Endothelial cell of umbilical vein (primary cell): ENCODE measurements around the gene DNAJC12. TPM values are rescaled to one million over a fixed set of nuclear protein-coding genes. Genes with fewer than 3 reads are reported as not detected.

Experiments
- BruUV-seq: library from RNA; stranded (reverse); fragments of 400-500 nt; replicated peaks from 2 replicates; lab custom pipeline; 2021; lab: Mats Ljungman, UMichigan
- CTCF ChIA-PET: fragments of 300-600, 350-600 bp; sonication (Branson Sonifier 250); formaldehyde crosslinking; loops from one replicate; lab custom pipeline; 2021; ENCODE audit warnings: antibody characterized with exemption, inconsistent platforms; lab: Charles Lee
- POLR2A ChIA-PET: fragments of 300-600, 350-600 bp; sonication (Branson Sonifier 250); formaldehyde crosslinking; loops from one replicate; lab custom pipeline; 2021; ENCODE audit warnings: antibody characterized with exemption, inconsistent platforms; lab: Charles Lee
- DNase-seq: peaks from one replicate; pipeline ENCODE4 v3.0.0-alpha.2; 2011; ENCODE audit warnings: low read depth, low spot score
- FAIRE-seq: peaks from 2 replicates; lab custom pipeline; 2011; peaks lifted over from hg19 to GRCh38; lab: Jason Lieb, UNC
- H2AFZ ChIP-seq: 2 replicates; pipeline ENCODE4 v1.6.0; 2012; ENCODE audit warnings: low read depth, low read length, control low read depth, inconsistent platforms
- H3K27ac ChIP-seq: 2 replicates; pipeline ENCODE4 v1.5.1; 2011; ENCODE audit warnings: low read depth, mild to moderate bottlenecking, control low read depth, low read length, moderate library complexity; ENCODE audit not compliant: insufficient read depth
- H3K27me3 ChIP-seq, 2 experiments: 2 replicates each; pipeline versions ENCODE4 v1.6.0 to v1.6.1; 2011; ENCODE audit warnings: low read length in 2 of 2, mixed read lengths in 1 of 2; ENCODE audit not compliant: control insufficient read depth in 2 of 2, insufficient read depth in 2 of 2
- H3K36me3 ChIP-seq, 2 experiments: 2 replicates in 1 of 2; 3 replicates in 1 of 2; pipeline ENCODE4 v1.5.1; 2011; ENCODE audit warnings: low read length in 2 of 2, mild to moderate bottlenecking in 1 of 2, moderate library complexity in 1 of 2; ENCODE audit not compliant: control insufficient read depth in 2 of 2, insufficient read depth in 2 of 2; ENCODE audit errors: extremely low read depth in 1 of 2
- H3K4me1 ChIP-seq: 3 replicates; pipeline ENCODE4 v1.5.1; 2011; ENCODE audit warnings: mild to moderate bottlenecking, low read length; ENCODE audit not compliant: control insufficient read depth, insufficient read depth; ENCODE audit errors: extremely low read depth
- H3K4me2 ChIP-seq: 2 replicates; pipeline ENCODE4 v1.6.1; 2011; ENCODE audit warnings: low read length, control low read depth, mixed read lengths; ENCODE audit not compliant: insufficient read depth
- H3K4me3 ChIP-seq, 3 experiments: fragments of 200-600 bp in 1 of 3; sonication (generic), shearing (Covaris generic) in 1 of 3; replicated peaks in 1 of 3; 2 replicates each; pipeline ENCODE4 v1.5.1; 2011 to 2016; ENCODE audit warnings: control low read depth in 3 of 3, low read length in 3 of 3, mild to moderate bottlenecking in 2 of 3, inconsistent platforms in 1 of 3, low read depth in 1 of 3, moderate library complexity in 1 of 3; ENCODE audit not compliant: insufficient read depth in 1 of 3
- H3K79me2 ChIP-seq: 2 replicates; pipeline ENCODE4 v1.6.0; 2012; ENCODE audit warnings: low read length, inconsistent platforms; ENCODE audit not compliant: control insufficient read depth, insufficient read depth
- H3K9ac ChIP-seq: replicated peaks from 2 replicates; pipeline ENCODE3; 2011; ENCODE audit warnings: low read length, control low read depth; ENCODE audit not compliant: insufficient read depth; ENCODE audit errors: extremely low read depth
- H3K9me1 ChIP-seq: replicated peaks from 3 replicates; pipeline ENCODE4 v1.6.0; 2011; ENCODE audit warnings: mild to moderate bottlenecking, low read length; ENCODE audit not compliant: control insufficient read depth, insufficient read depth; ENCODE audit errors: extremely low read depth
- H3K9me3 ChIP-seq: replicated peaks from 2 replicates; pipeline ENCODE4 v1.5.1; 2012; ENCODE audit warnings: low read length, inconsistent platforms; ENCODE audit not compliant: control insufficient read depth, insufficient read depth
- H4K20me1 ChIP-seq: replicated peaks from 2 replicates; pipeline ENCODE3; 2011; ENCODE audit warnings: mild to moderate bottlenecking, low read length; ENCODE audit not compliant: control insufficient read depth, insufficient read depth; ENCODE audit errors: extremely low read depth
- EZH2 ChIP-seq: IDR thresholded peaks from 2 replicates; pipeline ENCODE4 v1.6.1; 2012; ENCODE audit warnings: borderline replicate concordance, low read depth, mild to moderate bottlenecking, moderate library complexity, low read length, inconsistent platforms; ENCODE audit not compliant: severe bottlenecking
- FOS ChIP-seq: IDR thresholded peaks from 2 replicates; pipeline ENCODE4 v1.6.1; 2011; ENCODE audit warnings: mild to moderate bottlenecking, low read length, moderate library complexity, borderline replicate concordance; ENCODE audit not compliant: insufficient read depth
- GATA2 ChIP-seq: IDR thresholded peaks from 2 replicates; pipeline ENCODE4 v1.7.0; 2011; ENCODE audit warnings: low read depth, mild to moderate bottlenecking, moderate library complexity, mixed read lengths, low read length; ENCODE audit not compliant: insufficient read length, insufficient read depth
- JUN ChIP-seq: IDR thresholded peaks from 2 replicates; pipeline ENCODE4 v1.6.1; 2011; ENCODE audit warnings: borderline replicate concordance, low read depth; ENCODE audit not compliant: insufficient read length, insufficient read depth
- MYC ChIP-seq: IDR thresholded peaks from one replicate; pipeline ENCODE4 v1.6.1; 2011; ENCODE audit warnings: mild to moderate bottlenecking, low read depth, low read length
- POLR2A ChIP-seq: IDR thresholded peaks from 2 replicates; pipeline ENCODE4 v1.6.1; 2012; ENCODE audit warnings: low read depth, mild to moderate bottlenecking, control low read depth, low read length
- POLR2AphosphoS5 ChIP-seq: IDR thresholded peaks from 2 replicates; pipeline ENCODE4 v1.6.1; 2012; ENCODE audit warnings: low read depth, mild to moderate bottlenecking, control low read depth, low read length, moderate library complexity; ENCODE audit not compliant: insufficient read depth
- dilution Hi-C: fragments of 300-500 bp; cut with MboI; formaldehyde crosslinking; loops from one replicate; pipeline ENCODE4 v1.15.0; 2019; ENCODE audit warnings: low sequenced_read_pairs; ENCODE audit not compliant: extremely low pct_ligation_motif_present
- intact Hi-C: fragments of 100-400 bp; cut with micrococcal nuclease; formaldehyde crosslinking; loops from one replicate; pipeline ENCODE4 v1.10.0; 2022
- polyA plus RNA-seq, 4 experiments: library from polyadenylated mRNA; depleted of rRNA in 3 of 4; stranded (reverse) in 3 of 4; unstranded in 1 of 4; fragments of >200 nt; gene quantifications; 2 replicates each; pipeline versions ENCODE4 v1.2.1 to v1.2.3, GENCODE V29; 2011 to 2012; ENCODE audit warnings: missing spikeins in 1 of 4
- total RNA-seq: library from RNA; stranded (reverse); gene quantifications from 2 replicates; pipeline ENCODE4 v1.2.3, GENCODE V29; 2021
- TF ChIP-seq, protein P1 (sequence below): IDR thresholded peaks from 2 replicates; pipeline ENCODE4 v1.6.1; 2011; ENCODE audit not compliant: insufficient read depth, insufficient read length
- TF ChIP-seq, protein P2 (sequence below), 2 donors: IDR thresholded peaks; 1 replicate in 1 of 2; 2 replicates in 1 of 2; pipeline ENCODE4 v1.5.1; 2011; ENCODE audit warnings: low read length in 2 of 2, mild to moderate bottlenecking in 2 of 2, moderate library complexity in 2 of 2, control low read depth in 1 of 2, inconsistent platforms in 1 of 2, low read depth in 1 of 2; ENCODE audit not compliant: insufficient read depth in 1 of 2; ENCODE audit errors: extremely low read depth in 1 of 2

DNAJC12 gene
- total and polyA plus RNA-seq, 2 donors (not counting 3 experiments of a cell fraction or from before 2014, with no cell fraction given): 0.54 to 1.0 TPM

DNA sequence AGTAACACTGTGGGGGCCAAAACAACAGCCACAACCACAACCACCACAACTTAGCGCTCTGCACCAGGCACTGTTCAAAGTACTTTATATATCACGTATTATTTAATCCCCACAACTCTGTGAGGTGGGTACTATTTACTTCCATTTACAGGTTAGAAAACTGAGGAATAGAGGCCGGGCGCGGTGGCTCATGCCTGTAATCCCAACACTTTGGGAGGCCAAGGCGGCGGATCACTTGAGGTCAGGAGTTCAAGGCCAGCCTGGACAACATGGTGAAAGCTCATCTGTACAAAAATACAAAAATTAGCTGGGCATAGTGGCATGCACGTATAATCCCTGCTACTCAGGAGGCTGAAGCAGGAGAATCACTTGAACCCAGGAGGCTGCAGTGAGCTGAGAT, 3.6 kb downstream of the DNAJC12 start:
- Histone ChIP-seq H3K27me3 (no peaks in the 10 kb centered on the region), H2AFZ (no peak overlapping the region), H3K9me3 (no peaks in the 10 kb centered on the region), H3K27ac (no peak overlapping the region), H3K9me1 (no peaks in the 10 kb centered on the region), H3K4me2 (no peak overlapping the region), H3K79me2 (no peaks in the 10 kb centered on the region), H4K20me1 (no peaks in the 10 kb centered on the region), H3K36me3 (no peaks in the 10 kb centered on the region), H3K9ac (no peak overlapping the region), H3K4me3 (no peak overlapping the region), H3K4me1 (no peaks in the 10 kb centered on the region)
- CTCF ChIA-PET: interaction anchor here (0.6 to 1.3 kb wide), 2 partner anchors 137 to 1402 kb away, joined by 3 read pairs; no protein-coding TSS in a partner anchor
- FAIRE-seq: no peak
- DNase-seq: no peak
- POLR2A ChIA-PET: no interaction called here
- BruUV-seq: no TSS peak
- TF ChIP-seq FOS (no peak), POLR2A (no peak), MYC (no peak), EZH2 (no peak), POLR2AphosphoS5 (no peak), JUN (no peak), GATA2 (no peak)
- TF ChIP-seq, protein P1, sequence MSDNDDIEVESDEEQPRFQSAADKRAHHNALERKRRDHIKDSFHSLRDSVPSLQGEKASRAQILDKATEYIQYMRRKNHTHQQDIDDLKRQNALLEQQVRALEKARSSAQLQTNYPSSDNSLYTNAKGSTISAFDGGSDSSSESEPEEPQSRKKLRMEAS: no peak
- TF ChIP-seq, protein P2, sequence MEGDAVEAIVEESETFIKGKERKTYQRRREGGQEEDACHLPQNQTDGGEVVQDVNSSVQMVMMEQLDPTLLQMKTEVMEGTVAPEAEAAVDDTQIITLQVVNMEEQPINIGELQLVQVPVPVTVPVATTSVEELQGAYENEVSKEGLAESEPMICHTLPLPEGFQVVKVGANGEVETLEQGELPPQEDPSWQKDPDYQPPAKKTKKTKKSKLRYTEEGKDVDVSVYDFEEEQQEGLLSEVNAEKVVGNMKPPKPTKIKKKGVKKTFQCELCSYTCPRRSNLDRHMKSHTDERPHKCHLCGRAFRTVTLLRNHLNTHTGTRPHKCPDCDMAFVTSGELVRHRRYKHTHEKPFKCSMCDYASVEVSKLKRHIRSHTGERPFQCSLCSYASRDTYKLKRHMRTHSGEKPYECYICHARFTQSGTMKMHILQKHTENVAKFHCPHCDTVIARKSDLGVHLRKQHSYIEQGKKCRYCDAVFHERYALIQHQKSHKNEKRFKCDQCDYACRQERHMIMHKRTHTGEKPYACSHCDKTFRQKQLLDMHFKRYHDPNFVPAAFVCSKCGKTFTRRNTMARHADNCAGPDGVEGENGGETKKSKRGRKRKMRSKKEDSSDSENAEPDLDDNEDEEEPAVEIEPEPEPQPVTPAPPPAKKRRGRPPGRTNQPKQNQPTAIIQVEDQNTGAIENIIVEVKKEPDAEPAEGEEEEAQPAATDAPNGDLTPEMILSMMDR (IDR thresholded peaks at IDR 0.05; ENCODE audit: extremely low read depth in 1 of 2, insufficient read depth in 1 of 2, low read depth in 1 of 2, low read length in 2 of 2): no peak
- dilution Hi-C loops (no loop called here), intact Hi-C loops (no loop called here)
